ENCODE data around the gene CAPN3.

DNA sequence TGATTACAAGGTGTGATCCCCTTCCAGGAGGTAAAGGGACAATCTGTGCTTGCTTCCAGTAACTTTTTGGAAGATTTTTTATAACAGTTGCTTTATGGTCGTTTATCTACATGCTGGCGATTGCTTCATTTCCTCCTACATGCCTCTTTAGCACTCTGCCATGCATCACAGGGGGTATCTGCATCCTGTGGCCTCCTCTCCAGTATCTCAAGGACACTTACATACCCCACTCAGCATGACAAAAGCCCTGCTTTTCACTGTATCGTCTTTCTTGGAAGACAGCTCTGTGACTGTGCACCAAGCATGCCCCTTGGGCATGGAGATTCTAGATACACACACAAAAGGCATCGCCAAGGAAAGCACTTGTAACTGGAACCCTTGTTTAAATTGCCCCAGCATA is 25.3 kb downstream of the CAPN3 start:
- no peak for TF ChIP-seq CTCF (conservative IDR thresholded peaks at IDR 0.05; ENCODE audit: low read length)
- no peak for TF ChIP-seq EZH2phosphoT487 (IDR thresholded peaks at IDR 0.05; ENCODE audit: borderline replicate concordance, low read depth, low read length)
